IMR-90 (cell line): ENCODE data around the gene SPNS1. TPM values are rescaled to one million over a fixed set of nuclear protein-coding genes. Genes with fewer than 3 reads are reported as not detected.
"Not testable (repeated sequence)": the region's sequence is repeated elsewhere in the genome, so short reads cannot be mapped to it uniquely, and the experiment has no call there.

Experiments
- ATAC-seq: fragments of 200-7000 bp; cut with Tn5 transposase; 2 replicates; pipeline ENCODE4 v1.9.1; 2020; ENCODE audit warnings: low read depth, mild to moderate bottlenecking, moderate library complexity
- BruUV-seq: library from RNA; stranded (reverse); fragments of 400-500 nt; replicated peaks from 2 replicates; lab custom pipeline; 2021; lab: Mats Ljungman, UMichigan
- CTCF ChIA-PET: fragments of 300-600 bp; formaldehyde crosslinking; extraction: SDS; loops from one replicate; lab custom pipeline; 2021; ENCODE audit warnings: antibody characterized with exemption; lab: Yijun Ruan, JAX
- POLR2A ChIA-PET: fragments of 300-600 bp; sonication (Branson Sonifier 250); formaldehyde crosslinking; loops from one replicate; lab custom pipeline; 2022; ENCODE audit warnings: antibody characterized with exemption; ENCODE audit not compliant: unreplicated experiment; lab: Charles Lee
- DNase-seq: peaks from one replicate; pipeline ENCODE4 v3.0.0; 2013
- H2AFZ ChIP-seq: replicated peaks from 2 replicates; pipeline ENCODE3; 2013; ENCODE audit warnings: low read length, mild to moderate bottlenecking; ENCODE audit not compliant: poor library complexity
- H2AK5ac ChIP-seq: 2 replicates; pipeline ENCODE4 v1.6.1; 2013; ENCODE audit warnings: low read depth, low read length, inconsistent platforms
- H2AK9ac ChIP-seq: replicated peaks from 2 replicates; pipeline ENCODE3; 2013; ENCODE audit warnings: mild to moderate bottlenecking, low read depth, low read length, moderate library complexity; ENCODE audit not compliant: poor library complexity
- H2BK120ac ChIP-seq: 2 replicates; pipeline ENCODE4 v1.6.1; 2013; ENCODE audit warnings: low read depth, low read length, inconsistent platforms
- H2BK15ac ChIP-seq: 3 replicates; pipeline ENCODE4 v1.6.1; 2013; ENCODE audit warnings: low read depth, low read length, inconsistent platforms
- H2BK20ac ChIP-seq: 2 replicates; pipeline ENCODE4 v1.6.1; 2013; ENCODE audit warnings: low read depth, mild to moderate bottlenecking, inconsistent platforms, low read length, moderate library complexity
- H2BK5ac ChIP-seq: 2 replicates; pipeline ENCODE4 v1.6.1; 2013; ENCODE audit warnings: mild to moderate bottlenecking, low read depth, low read length, inconsistent platforms; ENCODE audit not compliant: poor library complexity, severe bottlenecking
- H3K14ac ChIP-seq: replicated peaks from 2 replicates; pipeline ENCODE4 v1.6.1; 2013; ENCODE audit warnings: low read depth, low read length, inconsistent platforms
- H3K18ac ChIP-seq: 2 replicates; pipeline ENCODE4 v1.6.1; 2013; ENCODE audit warnings: low read depth, low read length, control low read depth
- H3K23ac ChIP-seq: 2 replicates; pipeline ENCODE4 v1.6.1; 2013; ENCODE audit warnings: low read depth, low read length, inconsistent platforms
- H3K27ac ChIP-seq: 2 replicates; pipeline ENCODE4 v1.5.1; 2013; ENCODE audit warnings: mild to moderate bottlenecking, control low read depth, low read length; ENCODE audit not compliant: insufficient read depth
- H3K27me3 ChIP-seq: 2 replicates; pipeline ENCODE4 v1.6.1; 2013; ENCODE audit warnings: low read length; ENCODE audit not compliant: control insufficient read depth, insufficient read depth
- H3K36me3 ChIP-seq: 2 replicates; pipeline ENCODE4 v1.6.1; 2013; ENCODE audit warnings: low read length, mixed read lengths; ENCODE audit not compliant: control insufficient read depth, insufficient read depth
- H3K4ac ChIP-seq: 2 replicates; pipeline ENCODE4 v1.6.1; 2013; ENCODE audit warnings: low read depth, low read length, inconsistent platforms
- H3K4me1 ChIP-seq: 2 replicates; pipeline ENCODE4 v1.6.1; 2013; ENCODE audit warnings: low read length, mixed read lengths; ENCODE audit not compliant: control insufficient read depth, insufficient read depth
- H3K4me2 ChIP-seq: 2 replicates; pipeline ENCODE4 v1.6.1; 2013; ENCODE audit warnings: low read depth, mild to moderate bottlenecking, control low read depth, low read length, moderate library complexity
- H3K4me3 ChIP-seq: 2 replicates; pipeline ENCODE4 v1.5.1; 2013; ENCODE audit warnings: low read depth, mild to moderate bottlenecking, control low read depth, low read length, moderate library complexity; ENCODE audit not compliant: insufficient read depth
- H3K56ac ChIP-seq: 2 replicates; pipeline ENCODE4 v1.6.1; 2013; ENCODE audit warnings: low read length, inconsistent platforms; ENCODE audit not compliant: insufficient read depth; ENCODE audit errors: extremely low read depth
- H3K79me1 ChIP-seq, 2 experiments: 2 replicates each; pipeline ENCODE4 v1.6.1; 2013; ENCODE audit warnings: low read length in 2 of 2, inconsistent platforms in 1 of 2, low read depth in 1 of 2
- H3K9ac ChIP-seq: 2 replicates; pipeline ENCODE4 v1.6.1; 2013; ENCODE audit warnings: low read depth, low read length, control low read depth
- H3K9me1 ChIP-seq: 2 replicates; pipeline ENCODE4 v1.6.1; 2013; ENCODE audit warnings: low read length, inconsistent platforms; ENCODE audit not compliant: insufficient read depth
- H3K9me3 ChIP-seq: 2 replicates; pipeline ENCODE4 v1.6.1; 2013; ENCODE audit warnings: low read length; ENCODE audit not compliant: control insufficient read depth, insufficient read depth
- H4K20me1 ChIP-seq: 2 replicates; pipeline ENCODE4 v1.6.1; 2013; ENCODE audit warnings: low read length, inconsistent platforms; ENCODE audit not compliant: insufficient read depth
- H4K5ac ChIP-seq: 2 replicates; pipeline ENCODE4 v1.6.1; 2013; ENCODE audit warnings: mild to moderate bottlenecking, low read depth, low read length, control low read depth
- H4K8ac ChIP-seq, 2 experiments: 2 replicates each; pipeline ENCODE4 v1.6.1; 2013; ENCODE audit warnings: low read depth in 2 of 2, low read length in 2 of 2, control low read depth in 1 of 2, inconsistent platforms in 1 of 2
- H4K91ac ChIP-seq: 2 replicates; pipeline ENCODE4 v1.6.1; 2013; ENCODE audit warnings: low read depth, low read length, inconsistent platforms; ENCODE audit not compliant: insufficient read depth
- WGBS, 2 experiments: methylation state at CpG; one replicate each; pipeline versions ENCODE4 v1.1.5 to v1.1.7; 2013; ENCODE audit warnings: missing lambda C conversion rate in 2 of 2; ENCODE audit not compliant: insufficient read length in 1 of 2; ENCODE audit errors: extremely low coverage in 2 of 2; 5-methylcytosine and 5-hydroxymethylcytosine counted together
- dilution Hi-C: fragments of 300-500 bp; cut with HindIII; formaldehyde crosslinking; loops from one replicate; pipeline ENCODE4 v1.14.3; 2018; ENCODE audit warnings: low sequenced_read_pairs; ENCODE audit not compliant: unreplicated experiment
- in situ Hi-C: fragments of 300-500 bp; cut with MboI; formaldehyde crosslinking; loops from 3 replicates; pipeline ENCODE4 v1.14.3; 2019; ENCODE audit warnings: low sequenced_read_pairs, inconsistent platforms, mixed read lengths
- intact Hi-C: fragments of 100-400 bp; cut with micrococcal nuclease; formaldehyde crosslinking; loops from 2 replicates; pipeline ENCODE4 v1.10.0; 2022
- polyA plus RNA-seq, 3 experiments: library from polyadenylated mRNA; depleted of rRNA; stranded (reverse); fragments of >200 nt; gene quantifications; 2 replicates each; pipeline ENCODE4 v1.2.3, GENCODE V29; 2012; ENCODE audit warnings: low replicate concordance in 1 of 3
- total RNA-seq: library from RNA; depleted of rRNA; stranded (reverse); fragments of >200 nt; gene quantifications from 2 replicates; pipeline ENCODE4 v1.2.3, GENCODE V29; 2012

The SPNS1 gene
- total and polyA plus RNA-seq, 2 of the 4 experiments (the other 2 are of a cell fraction), result 4.7 to 37.3 TPM

- H3K27ac ChIP-seq, BruUV-seq, H4K91ac ChIP-seq, H3K23ac ChIP-seq, H2BK5ac ChIP-seq, H3K9me3 ChIP-seq, H3K27me3 ChIP-seq, H2BK120ac ChIP-seq, H3K36me3 ChIP-seq, H3K14ac ChIP-seq, dilution Hi-C loops, H4K20me1 ChIP-seq, H2AK9ac ChIP-seq, H2BK20ac ChIP-seq, H3K4ac ChIP-seq, H3K4me2 ChIP-seq, CTCF ChIA-PET, H2BK15ac ChIP-seq, H3K56ac ChIP-seq, H2AK5ac ChIP-seq, H3K79me1 ChIP-seq, DNase-seq, H4K5ac ChIP-seq, H3K18ac ChIP-seq, H3K4me1 ChIP-seq, H4K8ac ChIP-seq, H3K4me3 ChIP-seq, H3K9ac ChIP-seq, H2AFZ ChIP-seq, H3K9me1 ChIP-seq, ATAC-seq, POLR2A ChIA-PET: not testable (repeated sequence)
- in situ Hi-C loops, result loop anchor here (25.0 kb wide), 1 partner anchor 293 kb away; no protein-coding TSS in a partner anchor
- intact Hi-C loops, result loop anchor here (5.0 to 10.0 kb wide), 3 partner anchors 103 to 755 kb away; no protein-coding TSS in a partner anchor
- no CpG with 5 or more reads among the region's 2 CpGs for WGBS, 2 experiments
Measured at GRCh38 chr16:28969696-28970095, 4.9 kb upstream of the SPNS1 start.
